Spleen (tissue), 11 donors: Measurements from ENCODE around the gene ST6GAL1. TPM values are rescaled to one million over a fixed set of nuclear protein-coding genes. Genes with fewer than 3 reads are reported as not detected.

ENCODE experiments used
- DNase-seq: peaks from one replicate; pipeline ENCODE4 v3.0.0-alpha.2; 2020
- H3K27ac ChIP-seq, 8 donors: fragments of 200-600 bp; sonication (generic) in 7 of 8; 1 replicate in 4 of 8; 2 replicates in 4 of 8; pipeline versions ENCODE4 v1.5.0 to v1.8.0; 2016 to 2021; ENCODE audit warnings: inconsistent platforms in 4 of 8, mild to moderate bottlenecking in 4 of 8, moderate library complexity in 1 of 8
- H3K27me3 ChIP-seq, 7 donors: fragments of 200-600 bp; sonication (generic) in 6 of 7; replicated peaks in 1 of 7; 1 replicate in 4 of 7; 2 replicates in 3 of 7; pipeline versions ENCODE4 v1.5.0 to v1.8.0; 2016 to 2021; ENCODE audit warnings: inconsistent platforms in 3 of 7, mild to moderate bottlenecking in 1 of 7
- H3K36me3 ChIP-seq, 6 donors: fragments of 200-600 bp; sonication (generic) in 5 of 6; 1 replicate in 4 of 6; 2 replicates in 2 of 6; pipeline versions ENCODE4 v1.5.0 to v1.8.0; 2016 to 2021; ENCODE audit warnings: inconsistent platforms in 2 of 6
- H3K4me1 ChIP-seq, 6 donors: fragments of 200-600 bp; sonication (generic) in 5 of 6; 1 replicate in 3 of 6; 2 replicates in 3 of 6; pipeline versions ENCODE4 v1.5.0 to v1.8.0; 2016 to 2021; ENCODE audit warnings: inconsistent platforms in 3 of 6
- H3K4me3 ChIP-seq, 8 donors: fragments of 200-600 bp; sonication (generic) in 7 of 8; 1 replicate in 4 of 8; 2 replicates in 4 of 8; pipeline versions ENCODE4 v1.5.0 to v1.8.0; 2016 to 2021; ENCODE audit warnings: inconsistent platforms in 4 of 8, mild to moderate bottlenecking in 4 of 8, moderate library complexity in 2 of 8
- H3K9me3 ChIP-seq, 8 donors: fragments of 200-600 bp; sonication (generic) in 7 of 8; 1 replicate in 4 of 8; 2 replicates in 4 of 8; pipeline versions ENCODE4 v1.5.0 to v1.8.0; 2016 to 2021; ENCODE audit warnings: inconsistent platforms in 4 of 8
- CTCF ChIP-seq, 11 experiments: fragments of 200-600 bp in 7 of 11; fragments of 450-650 bp in 4 of 11; sonication (generic) in 4 of 11; IDR thresholded peaks in 8 of 11; conservative IDR thresholded peaks in 3 of 11; 1 replicate in 7 of 11; 2 replicates in 4 of 11; pipeline versions ENCODE4 v1.4.0 to v1.8.0; 2016 to 2021; ENCODE audit warnings: antibody characterized with exemption in 11 of 11, inconsistent platforms in 4 of 11, mild to moderate bottlenecking in 1 of 11
- POLR2A ChIP-seq, 3 donors: fragments of 450-650 bp; IDR thresholded peaks; one replicate each; pipeline ENCODE4 v1.5.1; 2017; ENCODE audit warnings: antibody characterized with exemption in 3 of 3, mild to moderate bottlenecking in 1 of 3
- POLR2AphosphoS5 ChIP-seq, 3 donors: sonication (generic); formaldehyde crosslinking; IDR thresholded peaks; one replicate each; pipeline ENCODE4 v1.5.1; 2017; ENCODE audit warnings: antibody characterized with exemption in 3 of 3
- WGBS, 5 donors: extraction: QIAGEN DNeasy Blood & Tissue Kit in 3 of 5; methylation state at CpG; one replicate each; pipeline versions ENCODE4 v1.1.5 to v1.1.7; 2013 to 2018; 5-methylcytosine and 5-hydroxymethylcytosine counted together
- intact Hi-C: fragments of 100-400 bp; cut with DNase I; formaldehyde crosslinking; loops from one replicate; pipeline ENCODE4 v1.15.0; 2023; ENCODE audit warnings: low total_unique reads
- polyA plus RNA-seq, 3 donors: library from polyadenylated mRNA; stranded (reverse); fragments of 200-250 nt; gene quantifications; one replicate each; pipeline ENCODE4 v1.2.1, GENCODE V29; 2013
- total RNA-seq, 7 donors: library from RNA; depleted of rRNA in 3 of 7; stranded (reverse); fragments of >200 nt in 3 of 7; fragmentation: NEBNext Ultra II Directional in 4 of 7; extraction: Animal tissue kit (Norgen Biotek cat#: 25700) in 4 of 7; gene quantifications; one replicate each; pipeline versions ENCODE4 v1.1.0 to v1.2.1, GENCODE V29; 2016 to 2021
- donor health status: healthy with polysubstance abuse.
- donor health status: DM: no; HTN: no; CAD: no; lungs with moderate emphysema.
- donor health status: DM: no; HTN: no; CAD: no.
- donor health status: Bipolar disorder and iron deficiency.
- donor health status: healthy.
- donor health status: DM: no; HTN: no; CAD: no.
- donor health status: DM: yes; HTN: yes; CAD: no.

The ST6GAL1 gene
- total and polyA plus RNA-seq, 10 donors, result 46.7 to 247 (median 187) TPM

- H3K4me3 ChIP-seq, result no peak overlapping the region
- H3K4me1 ChIP-seq, result peaks cover 9 to 99% (median 76%) of the 10 kb centered on the region in 6 donors
- no peaks in the 10 kb centered on the region for H3K27me3 ChIP-seq
- H3K36me3 ChIP-seq, result peaks cover 0 to 45% (median 0%) of the 10 kb centered on the region in 6 donors
- no peak for TF ChIP-seq POLR2AphosphoS5 (IDR thresholded peaks at IDR 0.05)
- TF ChIP-seq POLR2A (IDR thresholded peaks at IDR 0.05), result no peak
- no peak for TF ChIP-seq CTCF (IDR thresholded peaks at IDR 0.05 in 8 of 11, conservative IDR thresholded peaks at IDR 0.05 in 3 of 11)
- no peaks in the 10 kb centered on the region for H3K9me3 ChIP-seq
- intact Hi-C loops, result no loop called here
- no peak for DNase-seq
- H3K27ac ChIP-seq, result peak overlapping the region; percentile 7 to 91 (median 72)
- 76 to 88% (median 83%) methylated on average over 7 of the region's 7 CpGs for WGBS, 5 donors
Measured at GRCh38 chr3:186993210-186993782, 63.0 kb downstream of the ST6GAL1 start.

- Histone ChIP-seq H3K4me3 (no peak overlapping the region), H3K27ac (peak overlapping the region in 7 of 8 donors; percentile 14 to 91 (median 74)), H3K9me3 (no peaks in the 10 kb centered on the region), H3K27me3 (no peaks in the 10 kb centered on the region), H3K4me1 (peaks cover 11 to 100% (median 80%) of the 10 kb centered on the region in 6 donors), H3K36me3 (peaks cover 0 to 49% (median 0%) of the 10 kb centered on the region in 6 donors)
- intact Hi-C loops, result no loop called here
- no peak for TF ChIP-seq CTCF (IDR thresholded peaks at IDR 0.05 in 8 of 11, conservative IDR thresholded peaks at IDR 0.05 in 3 of 11)
- no peak for TF ChIP-seq POLR2A (IDR thresholded peaks at IDR 0.05)
- no peak for TF ChIP-seq POLR2AphosphoS5 (IDR thresholded peaks at IDR 0.05)
- WGBS, 5 donors, result 87 to 91% (median 90%) methylated on average over 11 of the region's 11 CpGs
- DNase-seq, result no peak
Measured at GRCh38 chr3:186994000-186994955, 64.0 kb downstream of the ST6GAL1 start.

GRCh38 chr3:186996356-186996755 lies 66.0 kb downstream of the ST6GAL1 start:
- Histone ChIP-seq H3K27ac (peak overlapping the region; percentile 40 to 91 (median 84)), H3K36me3 (peaks cover 0 to 28% (median 0%) of the 10 kb centered on the region in 6 donors), H3K4me1 (peaks cover 15 to 100% (median 78%) of the 10 kb centered on the region in 6 donors), H3K4me3 (peak overlapping the region in 7 of 8 donors; percentile 8 to 63 (median 24)), H3K9me3 (no peaks in the 10 kb centered on the region), H3K27me3 (no peaks in the 10 kb centered on the region)
- TF ChIP-seq POLR2AphosphoS5 (IDR thresholded peaks at IDR 0.05) (peak in 2 of 3 donors; percentile 52 to 95), POLR2A (IDR thresholded peaks at IDR 0.05) (peak in 2 of 3 donors; percentile 54 to 66), CTCF (IDR thresholded peaks at IDR 0.05 in 8 of 11, conservative IDR thresholded peaks at IDR 0.05 in 3 of 11) (no peak)
- DNase-seq, result no peak
- intact Hi-C loops, result no loop called here
- 66 to 79% (median 72%) methylated on average over 6 of the region's 6 CpGs for WGBS, 5 donors
